HepG2 (cell line): ENCODE results near the gene YY1. TPM values are rescaled to one million over a fixed set of nuclear protein-coding genes. Genes with fewer than 3 reads are reported as not detected.
A peak's percentile ranks its signal among the peaks of the same experiment; 100 is the strongest.

ENCODE experiments used
- ARNT2 ChIP-seq: sonication (generic); formaldehyde crosslinking; IDR thresholded peaks from 2 replicates; pipeline ENCODE4 v1.8.0; 2022; ENCODE audit warnings: mild to moderate bottlenecking, low read depth, missing genetic modification reagents, moderate library complexity
- GLI4 ChIP-seq: sonication (generic); formaldehyde crosslinking; IDR thresholded peaks from 2 replicates; pipeline ENCODE4 v1.5.1; 2020; ENCODE audit warnings: missing genetic modification reagents, mild to moderate bottlenecking, moderate library complexity, borderline replicate concordance
- GRHL1 ChIP-seq: sonication (generic); formaldehyde crosslinking; conservative IDR thresholded peaks from 2 replicates; pipeline ENCODE4 v1.8.0; 2022; ENCODE audit warnings: missing genetic modification reagents
- HHEX ChIP-seq: IDR thresholded peaks from 2 replicates; pipeline ENCODE4 v1.6.1; 2016; ENCODE audit warnings: control low read depth
- HMG20A ChIP-seq: IDR thresholded peaks from 2 replicates; pipeline ENCODE4 v1.6.1; 2016; ENCODE audit warnings: borderline replicate concordance
- JUNB ChIP-seq: sonication (generic); formaldehyde crosslinking; IDR thresholded peaks from 2 replicates; pipeline ENCODE4 v1.8.0; 2022; ENCODE audit warnings: missing genetic modification reagents, mild to moderate bottlenecking, borderline replicate concordance
- MIXL1 ChIP-seq: IDR thresholded peaks from 2 replicates; pipeline ENCODE4 v1.6.1; 2016
- PHB2 ChIP-seq: fragments of 450-650 bp; IDR thresholded peaks from 2 replicates; pipeline ENCODE4 v1.6.1; 2018; ENCODE audit not compliant: partially characterized antibody
- RBFOX2 ChIP-seq: fragments of 200-400 bp; formaldehyde crosslinking; IDR thresholded peaks from 2 replicates; pipeline ENCODE4 v1.6.1; 2017; ENCODE audit warnings: low read depth, mild to moderate bottlenecking, low read length
- SMAD3 ChIP-seq: sonication (generic); formaldehyde crosslinking; IDR thresholded peaks from 2 replicates; pipeline ENCODE4 v1.4.0; 2020; ENCODE audit warnings: missing genetic modification reagents
- SP2 ChIP-seq: sonication (generic); formaldehyde crosslinking; IDR thresholded peaks from 2 replicates; pipeline ENCODE4 v1.5.1; 2020; ENCODE audit warnings: mild to moderate bottlenecking, missing genetic modification reagents
- THAP11 ChIP-seq: IDR thresholded peaks from 2 replicates; pipeline ENCODE4 v1.6.1; 2016; ENCODE audit warnings: missing biosample characterization, missing genetic modification reagents
- USF2 ChIP-seq, 2 experiments: sonication (generic) in 1 of 2; formaldehyde crosslinking in 1 of 2; IDR thresholded peaks; 2 replicates each; pipeline versions ENCODE4 v1.5.1 to v1.6.1; 2011 to 2020; ENCODE audit warnings: borderline replicate concordance in 1 of 2, low read depth in 1 of 2, low read length in 1 of 2, mild to moderate bottlenecking in 1 of 2, missing genetic modification reagents in 1 of 2, moderate library complexity in 1 of 2
- ZBTB46 ChIP-seq: sonication (generic); formaldehyde crosslinking; IDR thresholded peaks from 2 replicates; pipeline ENCODE4 v1.4.0; 2020; ENCODE audit warnings: mild to moderate bottlenecking, missing genetic modification reagents, borderline replicate concordance
- ZMYM4 ChIP-seq: sonication (generic); formaldehyde crosslinking; IDR thresholded peaks from 2 replicates; pipeline ENCODE4 v1.8.1; 2023; ENCODE audit warnings: mild to moderate bottlenecking, missing genetic modification reagents
- ZNF180 ChIP-seq: sonication (generic); formaldehyde crosslinking; IDR thresholded peaks from 2 replicates; pipeline ENCODE4 v1.4.0; 2020; ENCODE audit warnings: low read depth, missing genetic modification reagents, borderline replicate concordance
- ZNF235 ChIP-seq: sonication (generic); formaldehyde crosslinking; IDR thresholded peaks from 2 replicates; pipeline ENCODE4 v1.8.1; 2023; ENCODE audit warnings: mild to moderate bottlenecking, missing genetic modification reagents, borderline replicate concordance
- ZNF3 ChIP-seq: IDR thresholded peaks from 2 replicates; pipeline ENCODE4 v1.7.0; 2017; ENCODE audit warnings: inconsistent platforms
- ZNF383 ChIP-seq: sonication (generic); formaldehyde crosslinking; IDR thresholded peaks from 2 replicates; pipeline ENCODE4 v1.4.0; 2020; ENCODE audit warnings: missing genetic modification reagents, mild to moderate bottlenecking, borderline replicate concordance
- ZNF558 ChIP-seq: sonication (generic); formaldehyde crosslinking; IDR thresholded peaks from 2 replicates; pipeline ENCODE4 v1.9.0; 2022; ENCODE audit warnings: mild to moderate bottlenecking, missing genetic modification reagents, borderline replicate concordance
- ZNF563 ChIP-seq: sonication (generic); formaldehyde crosslinking; IDR thresholded peaks from 2 replicates; pipeline ENCODE4 v1.8.0; 2022; ENCODE audit warnings: mild to moderate bottlenecking, moderate library complexity, missing genetic modification reagents
- ZNF678 ChIP-seq: sonication (generic); formaldehyde crosslinking; IDR thresholded peaks from 2 replicates; pipeline ENCODE4 v1.4.0; 2020; ENCODE audit warnings: mild to moderate bottlenecking, missing genetic modification reagents
- ZSCAN31 ChIP-seq: sonication (generic); formaldehyde crosslinking; IDR thresholded peaks from 2 replicates; pipeline ENCODE4 v1.5.0; 2020; ENCODE audit warnings: low read depth, mild to moderate bottlenecking, missing genetic modification reagents
- polyA plus RNA-seq, 8 experiments: library from polyadenylated mRNA; depleted of rRNA in 3 of 8; stranded (reverse) in 7 of 8; unstranded in 1 of 8; fragments of >200 nt; fragmentation: Illumina TruSeq in 4 of 8; extraction: Trizol in 4 of 8; gene quantifications; 2 replicates each; pipeline versions ENCODE4 v1.2.1 to v1.2.3, GENCODE V29; 2011 to 2016; ENCODE audit warnings: low read depth in 4 of 8, missing spikeins in 1 of 8, mixed read lengths in 1 of 8; ENCODE audit not compliant: insufficient read depth in 1 of 8
- total RNA-seq, 5 experiments: library from RNA; depleted of rRNA; stranded (reverse); fragments of >200 nt; fragmentation: Illumina TruSeq; extraction: Trizol; gene quantifications; 2 replicates each; pipeline ENCODE4 v1.2.3, GENCODE V29; 2016; ENCODE audit warnings: low read depth in 1 of 5

The YY1 gene
- total and polyA plus RNA-seq, 2 of the 13 experiments (the other 11 are each of a cell fraction or from before 2014, with no cell fraction given), result 29.4 to 68.1 TPM

- TF ChIP-seq GRHL1 (CRISPR knock-in tag) (no peak), HMG20A (CRISPR knock-in tag) (no peak), ZNF563 (CRISPR knock-in tag) (peak; percentile 62; the same call in 1 of the 2 replicates), ZNF180 (no peak), ZNF558 (CRISPR knock-in tag) (0 out of 2 replicates have a peak, but pooled peaks have one; percentile 62), ZNF383 (no peak), SP2 (CRISPR knock-in tag) (peak; percentile 39; the same call in 1 of the 2 replicates), USF2 (IDR thresholded peaks at IDR 0.05; ENCODE audit: low read depth, low read length) (no peak), USF2 (CRISPR knock-in tag; IDR thresholded peaks at IDR 0.05; ENCODE audit: borderline replicate concordance) (no peak), JUNB (CRISPR knock-in tag) (no peak), MIXL1 (CRISPR knock-in tag) (no peak), ZBTB46 (no peak), SMAD3 (CRISPR knock-in tag) (no peak), PHB2 (no peak), ZNF235 (CRISPR knock-in tag) (0 out of 2 replicates have a peak, but pooled peaks have one; percentile 29), ZMYM4 (peak; percentile 36; the same call in 1 of the 2 replicates), ZNF678 (CRISPR knock-in tag) (peak; percentile 64; the same call in 1 of the 2 replicates), GLI4 (CRISPR knock-in tag) (no peak), THAP11 (no peak), ZSCAN31 (CRISPR knock-in tag) (no peak; the same call in 1 of the 2 replicates), HHEX (CRISPR knock-in tag) (no peak), ZNF3 (no peak), RBFOX2 (peak; percentile 79), ARNT2 (CRISPR knock-in tag) (no peak; the same call in 1 of the 2 replicates)
Observed at GRCh38 chr14:100239211-100239839, 381 bp downstream of the YY1 start (continued).
